Activated B cell treated with CpG ODN at 0.5 μM for 24 hours (primary cell): Measurements from ENCODE around the gene RACGAP1. TPM values are rescaled to one million over a fixed set of nuclear protein-coding genes. Genes with fewer than 3 reads are reported as not detected.

ENCODE experiments used
- ATAC-seq: fragments of 200-7000 bp; cut with Tn5 transposase; one replicate; pipeline ENCODE4 v1.10.0; 2021; ENCODE audit warnings: low read depth, mild to moderate bottlenecking, moderate library complexity
- CTCF ChIA-PET: fragments of 350-600 bp; sonication (Branson Sonifier 250); formaldehyde crosslinking; loops from one replicate; lab custom pipeline; 2021; ENCODE audit warnings: antibody characterized with exemption; lab: Charles Lee
- POLR2A ChIA-PET: fragments of 350-600 bp; sonication (Branson Sonifier 250); formaldehyde crosslinking; loops from one replicate; lab custom pipeline; 2021; ENCODE audit warnings: antibody characterized with exemption; lab: Charles Lee
- DNase-seq: peaks from one replicate; pipeline ENCODE4 v3.0.0; 2022
- H3K27ac Mint-ChIP-seq: one replicate; pipeline ENCODE4 v1.8.0; 2020; ENCODE audit warnings: mixed read lengths
- H3K27me3 Mint-ChIP-seq: one replicate; pipeline ENCODE4 v1.8.0; 2021; ENCODE audit warnings: mixed read lengths
- H3K36me3 Mint-ChIP-seq: one replicate; pipeline ENCODE4 v1.8.0; 2021; ENCODE audit warnings: low read depth, mixed read lengths
- H3K4me1 Mint-ChIP-seq: one replicate; pipeline ENCODE4 v1.8.0; 2021; ENCODE audit warnings: mixed read lengths
- H3K4me3 Mint-ChIP-seq: one replicate; pipeline ENCODE4 v1.8.0; 2020; ENCODE audit warnings: mild to moderate bottlenecking, mixed read lengths
- H3K9me3 Mint-ChIP-seq: one replicate; pipeline ENCODE4 v1.8.0; 2020; ENCODE audit warnings: mixed read lengths
- CTCF ChIP-seq: fragments of 200-600 bp; IDR thresholded peaks from one replicate; pipeline ENCODE4 v1.8.0; 2022; ENCODE audit warnings: antibody characterized with exemption, mild to moderate bottlenecking
- intact Hi-C: fragments of 100-400 bp; cut with micrococcal nuclease; formaldehyde crosslinking; loops from one replicate; pipeline ENCODE4 v1.15.1; 2024
- total RNA-seq: library from RNA; stranded (reverse); gene quantifications from 2 replicates; pipeline ENCODE4 v1.2.3, GENCODE V29; 2022

The RACGAP1 gene
- total RNA-seq, 1 donor from 2014 or later, result 12.6 TPM

DNA sequence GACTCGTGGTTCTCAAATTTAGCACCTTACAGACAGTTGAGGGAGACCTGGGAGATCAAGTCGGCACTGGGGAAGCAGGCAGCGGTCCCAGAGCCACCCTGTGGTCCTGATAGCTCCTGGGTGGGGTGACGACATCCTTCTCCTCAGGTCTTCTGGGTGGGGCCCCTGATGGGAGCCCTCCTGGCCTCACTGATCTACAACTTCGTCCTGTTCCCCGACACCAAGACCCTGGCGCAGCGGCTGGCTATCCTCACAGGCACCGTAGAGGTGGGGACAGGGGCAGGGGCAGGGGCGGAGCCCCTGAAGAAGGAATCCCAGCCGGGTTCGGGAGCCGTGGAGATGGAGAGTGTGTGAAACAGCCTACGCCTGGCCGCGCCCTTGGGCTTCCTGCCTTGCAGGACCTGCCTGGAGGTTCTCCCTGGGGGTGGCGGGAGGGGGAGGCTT lies 50.0 kb downstream of the RACGAP1 start:
- POLR2A ChIA-PET, result no interaction called here

DNA sequence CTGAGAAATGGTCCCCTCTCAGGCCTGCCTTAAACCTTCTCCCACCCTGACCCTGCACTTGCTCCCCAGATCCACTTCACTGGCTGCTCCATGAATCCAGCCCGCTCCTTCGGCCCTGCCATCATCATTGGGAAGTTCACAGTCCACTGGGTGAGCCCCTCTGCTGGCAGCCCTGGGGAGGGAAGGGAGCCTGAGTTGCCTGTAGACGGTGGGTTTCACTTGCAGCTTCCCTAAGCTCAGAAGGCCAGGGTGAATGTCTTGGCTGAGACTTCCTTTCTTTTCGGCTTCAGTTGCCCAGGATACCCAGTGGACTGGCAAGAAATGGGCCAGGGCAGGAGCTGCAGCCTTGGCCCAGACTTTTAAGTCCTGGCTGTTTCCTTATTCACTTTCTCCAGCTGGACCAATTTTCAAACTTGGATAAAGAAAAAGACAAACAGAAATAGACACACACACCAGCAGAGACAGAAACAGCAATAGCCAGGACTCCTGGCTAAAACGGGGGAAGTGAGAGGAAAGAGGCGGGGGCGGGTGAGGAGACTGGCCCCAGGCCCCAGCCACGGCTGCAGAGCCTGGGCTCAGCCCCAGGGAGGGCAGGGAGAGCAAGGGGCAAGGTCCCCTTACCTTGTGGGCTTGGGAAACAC lies 50.5 kb downstream of the RACGAP1 start:
- no peak for ATAC-seq
- POLR2A ChIA-PET, result no interaction called here
- no peak for DNase-seq
- CTCF ChIA-PET, result no interaction called here
- Mint-ChIP-seq H3K27ac (no peak overlapping the region), H3K27me3 (no peaks in the 10 kb centered on the region), H3K9me3 (no peaks in the 10 kb centered on the region), H3K4me1 (no peaks in the 10 kb centered on the region), H3K4me3 (no peak overlapping the region), H3K36me3 (no peaks in the 10 kb centered on the region)
- TF ChIP-seq CTCF, result no peak
- intact Hi-C loops, result no loop called here

More for the DNA sequence above, 50.0 kb downstream of the RACGAP1 start:
- no peak for TF ChIP-seq CTCF
- ATAC-seq, result no peak
- CTCF ChIA-PET, result no interaction called here
- Mint-ChIP-seq H3K27me3 (no peaks in the 10 kb centered on the region), H3K9me3 (no peaks in the 10 kb centered on the region), H3K27ac (no peak overlapping the region), H3K36me3 (no peaks in the 10 kb centered on the region), H3K4me1 (no peaks in the 10 kb centered on the region), H3K4me3 (no peak overlapping the region)
- intact Hi-C loops, result no loop called here
- DNase-seq, result no peak

DNA sequence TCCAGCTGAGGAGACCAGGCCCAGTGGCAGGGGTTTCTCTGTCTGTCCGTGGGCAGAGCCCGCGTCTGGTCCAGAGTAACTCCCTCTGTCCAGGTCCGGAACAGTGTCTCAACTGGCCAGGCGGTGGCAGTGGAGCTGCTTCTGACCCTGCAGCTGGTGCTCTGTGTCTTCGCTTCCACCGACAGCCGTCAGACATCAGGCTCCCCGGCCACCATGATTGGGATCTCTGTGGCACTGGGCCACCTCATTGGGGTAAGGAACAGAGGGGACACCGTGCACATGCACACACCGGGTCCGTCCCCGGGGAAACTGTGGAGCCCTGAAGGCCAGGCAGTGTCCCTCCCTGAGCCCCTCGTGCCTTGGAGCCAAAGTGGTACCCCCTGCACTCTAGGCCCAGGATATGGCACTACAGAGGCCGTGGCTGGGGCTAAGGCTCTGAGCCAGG lies 51.0 kb downstream of the RACGAP1 start:
- Mint-ChIP-seq H3K27me3 (no peaks in the 10 kb centered on the region), H3K4me1 (no peaks in the 10 kb centered on the region), H3K9me3 (no peaks in the 10 kb centered on the region), H3K36me3 (no peaks in the 10 kb centered on the region), H3K27ac (no peak overlapping the region), H3K4me3 (no peak overlapping the region)
- no peak for TF ChIP-seq CTCF
- CTCF ChIA-PET, result no interaction called here
- no peak for DNase-seq
- intact Hi-C loops, result no loop called here
- POLR2A ChIA-PET, result no interaction called here
- ATAC-seq, result no peak

GRCh38 chr12:49973361-49973830 lies 51.9 kb downstream of the RACGAP1 start:
- Mint-ChIP-seq H3K27me3 (peaks cover 5% of the 10 kb centered on the region), H3K27ac (no peak overlapping the region), H3K36me3 (no peaks in the 10 kb centered on the region), H3K4me3 (no peak overlapping the region), H3K4me1 (no peaks in the 10 kb centered on the region), H3K9me3 (no peaks in the 10 kb centered on the region)
- TF ChIP-seq CTCF, result no peak
- no peak for DNase-seq
- CTCF ChIA-PET, result interaction anchor here (2.0 kb wide), 1 partner anchor 82 kb away, joined by 5 read pairs; no protein-coding TSS in a partner anchor
- no peak for ATAC-seq
- POLR2A ChIA-PET, result no interaction called here
- intact Hi-C loops, result no loop called here

GRCh38 chr12:49972641-49973360 lies 52.5 kb downstream of the RACGAP1 start, which contains the start of gene AQP6:
Gene AQP6 (plus strand): TSS chr12:49972947. CDS start chr12:49973174, 227 bp downstream.
- H3K36me3 Mint-ChIP-seq, result no peaks in the 10 kb centered on the region
- ChIA-PET POLR2A (interaction anchor here (0.6 kb wide), 1 partner anchor 61 kb away, joined by 13 read pairs; no protein-coding TSS in a partner anchor), CTCF (interaction anchor here (2.0 kb wide), 1 partner anchor 83 kb away, joined by 5 read pairs; no protein-coding TSS in a partner anchor)
- no peak for DNase-seq
- H3K27ac Mint-ChIP-seq, result no peak within 1 kb of the TSS
- H3K4me1 Mint-ChIP-seq, result no peaks in the 10 kb centered on the region
- no peak for ATAC-seq
- H3K9me3 Mint-ChIP-seq, result no peaks in the 10 kb centered on the region
- H3K27me3 Mint-ChIP-seq, result peaks cover 10% of the 10 kb centered on the region
- TF ChIP-seq CTCF, result no peak
- intact Hi-C loops, result no loop called here
- H3K4me3 Mint-ChIP-seq, result no peak within 1 kb of the TSS
